ENCODE data around the gene KCNAB2. TPM values are rescaled to one million over a fixed set of nuclear protein-coding genes. Genes with fewer than 3 reads are reported as not detected.

KCNAB2 gene
- total and polyA plus RNA-seq, 2 donors (not counting 1 experiment from before 2014, with no cell fraction given), result 90.7 to 143 TPM

GRCh38 chr1:6065093-6065858, 19.6 kb downstream of the KCNAB2 start:
- POLR2A ChIA-PET, result no interaction called here

GRCh38 chr1:6066680-6067079, 21.0 kb downstream of the KCNAB2 start:
- intact Hi-C loops (cut with micrococcal nuclease), result no loop called here
- H3K9ac ChIP-seq (ENCODE audit: low read length), result no peak overlapping the region
- peaks cover 70% of the 10 kb centered on the region for H4K20me1 ChIP-seq (ENCODE audit: control insufficient read depth, insufficient read depth, low read length, poor library complexity, severe bottlenecking)
- DNase-seq (no peak), ATAC-seq (ENCODE audit: low read depth) (no peak)
- H3K9me3 Mint-ChIP-seq (ENCODE audit: insufficient read depth), result no peaks in the 10 kb centered on the region
- WGBS (ENCODE audit: insufficient coverage), result 94% methylated on average over 3 of the region's 8 CpGs
- no peak overlapping the region for H3K4me3 ChIP-seq (ENCODE audit: control extremely low read depth in 1 of 5, extremely low read depth in 1 of 5, insufficient read depth in 1 of 5, low read depth in 2 of 5, low read length in 4 of 5)
- H2AFZ ChIP-seq (ENCODE audit: insufficient read depth, low read depth, low read length, poor library complexity, severe bottlenecking), result no peak overlapping the region
- no peaks in the 10 kb centered on the region for H3K27me3 Mint-ChIP-seq
- H3K4me3 Mint-ChIP-seq, result no peak overlapping the region
- H3K4me1 ChIP-seq (ENCODE audit: control insufficient read depth in 2 of 2, insufficient read depth in 2 of 2, low read length in 2 of 2), result no peaks in the 10 kb centered on the region
- ChIA-PET POLR2A (no interaction called here), CTCF (no interaction called here)
- no peak overlapping the region for H3K27ac ChIP-seq (ENCODE audit: low read length in 2 of 2)
- no peaks in the 10 kb centered on the region for H3K79me2 ChIP-seq (ENCODE audit: control insufficient read depth, insufficient read depth, low read length)
- H3K27ac Mint-ChIP-seq, result no peak overlapping the region
- no peak overlapping the region for H3K4me2 ChIP-seq (replicated peaks; ENCODE audit: low read depth, low read length, poor library complexity, severe bottlenecking)
- no peaks in the 10 kb centered on the region for H3K27me3 ChIP-seq (replicated peaks in 1 of 4; ENCODE audit: control extremely low read depth in 1 of 4, control insufficient read depth in 3 of 4, insufficient read depth in 4 of 4, low read length in 3 of 4)
- H3K9me3 ChIP-seq (ENCODE audit: control extremely low read depth in 1 of 3, control insufficient read depth in 2 of 3, insufficient read depth in 1 of 3, low read length in 2 of 3), result no peaks in the 10 kb centered on the region
- peaks cover 0 to 15% of the 10 kb centered on the region in 2 experiments for H3K36me3 ChIP-seq (replicated peaks in 1 of 2; ENCODE audit: control extremely low read depth in 1 of 2, control insufficient read depth in 1 of 2, extremely low read depth in 1 of 2, insufficient read depth in 2 of 2, low read length in 1 of 2)
- TF ChIP-seq EZH2 (IDR thresholded peaks at IDR 0.05; ENCODE audit: borderline replicate concordance, insufficient read depth, low read depth, low read length, poor library complexity, severe bottlenecking), result no peak
- no peak for TF ChIP-seq CTCF (IDR thresholded peaks at IDR 0.05)
- H3K4me1 Mint-ChIP-seq, result no peaks in the 10 kb centered on the region

More at GRCh38 chr1:6065093-6065858, 19.6 kb downstream of the KCNAB2 start:
- Histone ChIP-seq H4K20me1 (ENCODE audit: control insufficient read depth, insufficient read depth, low read length, poor library complexity, severe bottlenecking) (peaks cover 70% of the 10 kb centered on the region), H3K9me3 (ENCODE audit: control extremely low read depth in 1 of 3, control insufficient read depth in 2 of 3, insufficient read depth in 1 of 3, low read length in 2 of 3) (no peaks in the 10 kb centered on the region), H3K27me3 (replicated peaks in 1 of 4; ENCODE audit: control extremely low read depth in 1 of 4, control insufficient read depth in 3 of 4, insufficient read depth in 4 of 4, low read length in 3 of 4) (no peaks in the 10 kb centered on the region), H3K4me3 (ENCODE audit: control extremely low read depth in 1 of 5, extremely low read depth in 1 of 5, insufficient read depth in 1 of 5, low read depth in 2 of 5, low read length in 4 of 5) (no peak overlapping the region), H2AFZ (ENCODE audit: insufficient read depth, low read depth, low read length, poor library complexity, severe bottlenecking) (no peak overlapping the region), H3K27ac (ENCODE audit: low read length in 2 of 2) (no peak overlapping the region), H3K79me2 (ENCODE audit: control insufficient read depth, insufficient read depth, low read length) (peaks cover 3% of the 10 kb centered on the region), H3K4me1 (ENCODE audit: control insufficient read depth in 2 of 2, insufficient read depth in 2 of 2, low read length in 2 of 2) (no peaks in the 10 kb centered on the region), H3K9ac (ENCODE audit: low read length) (no peak overlapping the region), H3K4me2 (replicated peaks; ENCODE audit: low read depth, low read length, poor library complexity, severe bottlenecking) (no peak overlapping the region), H3K36me3 (replicated peaks in 1 of 2; ENCODE audit: control extremely low read depth in 1 of 2, control insufficient read depth in 1 of 2, extremely low read depth in 1 of 2, insufficient read depth in 2 of 2, low read length in 1 of 2) (peaks cover 0 to 17% of the 10 kb centered on the region in 2 experiments)
- no peaks in the 10 kb centered on the region for H3K9me3 Mint-ChIP-seq (ENCODE audit: insufficient read depth)
- no peak overlapping the region for H3K27ac Mint-ChIP-seq
- H3K4me3 Mint-ChIP-seq, result no peak overlapping the region
- CTCF ChIA-PET, result no interaction called here
- TF ChIP-seq EZH2 (IDR thresholded peaks at IDR 0.05; ENCODE audit: borderline replicate concordance, insufficient read depth, low read depth, low read length, poor library complexity, severe bottlenecking), result no peak
- intact Hi-C loops (cut with micrococcal nuclease), result no loop called here
- no peaks in the 10 kb centered on the region for H3K27me3 Mint-ChIP-seq
- WGBS (ENCODE audit: insufficient coverage), result 98% methylated on average over 22 of the region's 28 CpGs
- no peak for DNase-seq
- no peaks in the 10 kb centered on the region for H3K4me1 Mint-ChIP-seq
- ATAC-seq (ENCODE audit: low read depth), result no peak
